ENCODE results near the gene DAB1.

Gene DAB1

GRCh38 chr1:57420981-57421785, 2.7 kb downstream of the DAB1 start:
- DNase-seq, result no peak
- in situ Hi-C loops (cut with MboI; ENCODE audit: low pct_unique_long_range_greater_than_20kb, low sequenced_read_pairs), result no loop called here

- no peak for DNase-seq
- in situ Hi-C loops (cut with MboI; ENCODE audit: low pct_unique_long_range_greater_than_20kb, low sequenced_read_pairs), result no loop called here
These were observed 4.9 kb downstream of the DAB1 start for GRCh38 chr1:57418971-57419370.

GRCh38 chr1:57411262-57411661, 12.6 kb downstream of the DAB1 start:
- no peak for DNase-seq

GRCh38 chr1:57410508-57410907, 13.4 kb downstream of the DAB1 start:
- in situ Hi-C loops (cut with MboI; ENCODE audit: low pct_unique_long_range_greater_than_20kb, low sequenced_read_pairs), result no loop called here
- DNase-seq, result no peak

More at GRCh38 chr1:57411262-57411661, 12.6 kb downstream of the DAB1 start:
- in situ Hi-C loops (cut with MboI; ENCODE audit: low pct_unique_long_range_greater_than_20kb, low sequenced_read_pairs), result no loop called here

- DNase-seq, result no peak
- in situ Hi-C loops (cut with MboI; ENCODE audit: low pct_unique_long_range_greater_than_20kb, low sequenced_read_pairs), result no loop called here
These were observed 15.9 kb downstream of the DAB1 start for GRCh38 chr1:57407928-57408327.

- in situ Hi-C loops (cut with MboI; ENCODE audit: low pct_unique_long_range_greater_than_20kb, low sequenced_read_pairs), result no loop called here
- no peak for DNase-seq
These were observed 17.4 kb downstream of the DAB1 start for GRCh38 chr1:57406428-57406970.

GRCh38 chr1:57404884-57405283, 19.0 kb downstream of the DAB1 start:
- no peak for DNase-seq
- in situ Hi-C loops (cut with MboI; ENCODE audit: low pct_unique_long_range_greater_than_20kb, low sequenced_read_pairs), result no loop called here

GRCh38 chr1:57403201-57403600, 20.7 kb downstream of the DAB1 start:
- in situ Hi-C loops (cut with MboI; ENCODE audit: low pct_unique_long_range_greater_than_20kb, low sequenced_read_pairs), result no loop called here
- no peak for DNase-seq

- in situ Hi-C loops (cut with MboI; ENCODE audit: low pct_unique_long_range_greater_than_20kb, low sequenced_read_pairs), result no loop called here
- DNase-seq, result no peak
These were observed 22.2 kb downstream of the DAB1 start for GRCh38 chr1:57401671-57402070.

- no peak for DNase-seq
- in situ Hi-C loops (cut with MboI; ENCODE audit: low pct_unique_long_range_greater_than_20kb, low sequenced_read_pairs), result no loop called here
These were observed 23.8 kb downstream of the DAB1 start for GRCh38 chr1:57400048-57400447.

GRCh38 chr1:57393058-57393584, 30.7 kb downstream of the DAB1 start:
- no peak for DNase-seq
- in situ Hi-C loops (cut with MboI; ENCODE audit: low pct_unique_long_range_greater_than_20kb, low sequenced_read_pairs), result no loop called here

- in situ Hi-C loops (cut with MboI; ENCODE audit: low pct_unique_long_range_greater_than_20kb, low sequenced_read_pairs), result no loop called here
- no peak for DNase-seq
These were observed 38.5 kb downstream of the DAB1 start for GRCh38 chr1:57385336-57385735.

GRCh38 chr1:57384901-57385300, 39.0 kb downstream of the DAB1 start:
- in situ Hi-C loops (cut with MboI; ENCODE audit: low pct_unique_long_range_greater_than_20kb, low sequenced_read_pairs), result no loop called here
- no peak for DNase-seq

GRCh38 chr1:57384284-57384683, 39.6 kb downstream of the DAB1 start:
- in situ Hi-C loops (cut with MboI; ENCODE audit: low pct_unique_long_range_greater_than_20kb, low sequenced_read_pairs), result no loop called here
- DNase-seq, result no peak

GRCh38 chr1:57381871-57382270, 42.0 kb downstream of the DAB1 start:
- in situ Hi-C loops (cut with MboI; ENCODE audit: low pct_unique_long_range_greater_than_20kb, low sequenced_read_pairs), result no loop called here
- no peak for DNase-seq

GRCh38 chr1:57381426-57381825, 42.4 kb downstream of the DAB1 start:
- DNase-seq, result no peak
- in situ Hi-C loops (cut with MboI; ENCODE audit: low pct_unique_long_range_greater_than_20kb, low sequenced_read_pairs), result no loop called here

- in situ Hi-C loops (cut with MboI; ENCODE audit: low pct_unique_long_range_greater_than_20kb, low sequenced_read_pairs), result no loop called here
- no peak for DNase-seq
These were observed 42.9 kb downstream of the DAB1 start for GRCh38 chr1:57380923-57381322.

GRCh38 chr1:57378534-57378933, 45.3 kb downstream of the DAB1 start:
- in situ Hi-C loops (cut with MboI; ENCODE audit: low pct_unique_long_range_greater_than_20kb, low sequenced_read_pairs), result no loop called here

GRCh38 chr1:57377339-57378139, 46.3 kb downstream of the DAB1 start:
- DNase-seq, result no peak
- in situ Hi-C loops (cut with MboI; ENCODE audit: low pct_unique_long_range_greater_than_20kb, low sequenced_read_pairs), result no loop called here

More at GRCh38 chr1:57378534-57378933, 45.3 kb downstream of the DAB1 start:
- no peak for DNase-seq

- no peak for DNase-seq
- in situ Hi-C loops (cut with MboI; ENCODE audit: low pct_unique_long_range_greater_than_20kb, low sequenced_read_pairs), result no loop called here
These were observed 47.8 kb downstream of the DAB1 start for GRCh38 chr1:57376041-57376440.
